Measurements from ENCODE around the gene KIRREL3.

KIRREL3 gene

DNA sequence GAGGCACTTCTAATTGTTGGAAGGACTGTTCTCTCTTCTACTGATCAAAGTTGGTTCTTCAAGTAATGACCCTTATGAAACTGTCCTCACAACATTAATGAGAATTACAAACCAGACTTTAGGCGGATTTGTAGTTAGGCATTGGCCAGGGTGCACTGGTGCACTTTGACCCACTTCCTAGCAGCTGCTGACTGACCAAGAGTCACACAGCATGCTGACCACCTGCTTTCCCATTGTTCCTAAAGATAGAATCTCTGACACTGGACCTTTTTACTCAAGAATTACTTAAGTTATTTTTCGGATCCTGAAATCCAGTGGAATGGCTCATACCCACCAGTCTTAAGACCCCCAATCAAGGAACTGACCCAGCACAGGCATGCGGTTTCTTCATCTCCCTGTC lies 381.1 kb downstream of the KIRREL3 start:
- DNase-seq, result no peak

DNA sequence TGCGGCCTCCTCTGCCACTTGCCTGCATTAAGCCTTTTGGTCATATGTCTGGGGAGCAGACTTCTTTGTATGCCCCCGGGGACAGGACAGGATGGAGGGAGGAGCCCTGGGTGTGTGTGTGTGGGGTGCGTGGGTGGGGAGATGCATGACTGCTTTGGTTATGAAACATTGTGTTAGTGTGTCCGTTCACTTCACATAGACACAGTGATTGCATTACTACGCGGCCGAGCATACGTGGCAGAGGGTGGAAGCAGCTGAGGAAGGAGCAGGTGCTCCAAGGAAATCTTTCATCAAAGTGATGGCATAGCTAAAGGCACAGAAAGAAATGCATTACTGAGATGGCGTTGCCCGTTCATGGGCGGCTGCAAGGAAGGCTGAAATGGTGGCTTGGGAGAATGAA lies 384.7 kb downstream of the KIRREL3 start:
- no peak for DNase-seq

DNA sequence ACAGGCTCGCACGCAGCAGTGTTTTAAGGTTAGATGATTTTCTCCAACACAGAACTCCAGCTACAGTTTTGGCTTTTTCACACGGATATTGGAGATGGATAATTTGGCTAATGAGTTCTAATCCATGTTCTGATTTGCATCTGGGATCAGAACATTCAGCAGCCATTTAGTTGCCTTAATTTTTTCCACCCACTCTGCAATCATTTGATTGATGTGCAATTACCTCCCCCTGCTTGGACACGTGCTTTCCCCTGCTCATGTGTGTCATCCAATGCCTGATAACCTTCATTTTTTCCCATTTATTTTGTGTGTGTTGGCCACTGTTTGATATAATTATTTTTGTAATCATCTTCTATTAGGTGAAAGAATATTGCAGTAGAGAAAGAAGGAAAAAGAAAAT lies 387.3 kb downstream of the KIRREL3 start:
- DNase-seq, result no peak

DNA sequence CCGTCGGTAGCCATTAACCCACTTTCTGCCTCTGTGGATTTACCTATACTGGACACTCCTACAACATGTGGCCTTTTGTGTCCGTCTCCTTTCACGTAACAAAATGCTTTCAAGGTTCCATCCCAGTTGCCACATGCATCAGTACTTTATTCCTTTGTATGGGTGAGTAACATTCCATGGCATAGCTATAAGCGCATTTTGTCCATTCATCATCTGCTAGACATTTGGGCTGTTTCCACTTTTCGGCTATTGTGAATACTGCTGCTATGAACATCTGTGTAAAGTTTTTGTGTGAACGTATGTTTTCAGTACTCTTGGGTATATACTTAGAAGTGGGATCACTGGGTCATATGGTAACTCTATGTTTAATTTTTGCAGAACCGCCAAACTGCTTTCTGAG lies 387.9 kb downstream of the KIRREL3 start:
- no peak for DNase-seq

DNA sequence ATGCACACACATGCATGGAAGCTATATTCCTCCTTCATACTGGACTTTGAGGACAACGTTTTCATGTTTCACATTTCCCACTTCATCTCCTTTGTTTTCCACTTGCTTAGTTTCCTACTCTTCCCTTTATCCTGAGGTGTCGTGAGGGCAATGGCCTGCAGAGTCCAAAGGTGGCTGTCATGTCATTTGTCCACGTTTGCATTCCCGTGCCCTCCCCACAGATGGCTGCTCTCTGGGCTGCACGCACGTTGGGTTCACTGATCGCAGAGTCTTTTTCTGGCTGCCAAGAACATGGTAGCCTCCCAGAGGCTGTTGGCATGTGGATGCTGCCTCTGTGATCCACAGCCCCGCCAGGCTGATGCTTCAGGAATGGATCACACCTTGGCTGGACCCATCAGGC lies 389.1 kb downstream of the KIRREL3 start:
- no peak for DNase-seq

DNA sequence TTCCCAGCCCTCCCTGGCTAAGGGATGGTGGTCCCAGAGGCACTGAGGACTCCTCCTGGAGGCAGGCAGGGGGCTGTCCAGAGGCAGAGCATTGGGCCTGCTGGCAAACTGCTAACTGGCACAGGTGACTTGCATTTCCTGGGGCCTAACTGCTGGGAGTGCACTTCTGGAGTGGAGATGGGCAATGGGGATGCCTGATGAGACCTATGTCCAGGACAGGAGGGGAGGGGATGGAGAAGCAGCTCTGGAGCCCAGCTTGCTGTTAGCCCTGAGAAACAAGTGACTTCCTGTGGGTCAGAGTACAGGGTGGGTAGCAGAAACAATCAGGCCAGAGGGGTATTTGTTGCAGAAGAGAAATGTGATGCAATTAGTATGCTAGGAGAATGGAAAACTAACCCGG lies 391.9 kb downstream of the KIRREL3 start:
- no peak for DNase-seq

DNA sequence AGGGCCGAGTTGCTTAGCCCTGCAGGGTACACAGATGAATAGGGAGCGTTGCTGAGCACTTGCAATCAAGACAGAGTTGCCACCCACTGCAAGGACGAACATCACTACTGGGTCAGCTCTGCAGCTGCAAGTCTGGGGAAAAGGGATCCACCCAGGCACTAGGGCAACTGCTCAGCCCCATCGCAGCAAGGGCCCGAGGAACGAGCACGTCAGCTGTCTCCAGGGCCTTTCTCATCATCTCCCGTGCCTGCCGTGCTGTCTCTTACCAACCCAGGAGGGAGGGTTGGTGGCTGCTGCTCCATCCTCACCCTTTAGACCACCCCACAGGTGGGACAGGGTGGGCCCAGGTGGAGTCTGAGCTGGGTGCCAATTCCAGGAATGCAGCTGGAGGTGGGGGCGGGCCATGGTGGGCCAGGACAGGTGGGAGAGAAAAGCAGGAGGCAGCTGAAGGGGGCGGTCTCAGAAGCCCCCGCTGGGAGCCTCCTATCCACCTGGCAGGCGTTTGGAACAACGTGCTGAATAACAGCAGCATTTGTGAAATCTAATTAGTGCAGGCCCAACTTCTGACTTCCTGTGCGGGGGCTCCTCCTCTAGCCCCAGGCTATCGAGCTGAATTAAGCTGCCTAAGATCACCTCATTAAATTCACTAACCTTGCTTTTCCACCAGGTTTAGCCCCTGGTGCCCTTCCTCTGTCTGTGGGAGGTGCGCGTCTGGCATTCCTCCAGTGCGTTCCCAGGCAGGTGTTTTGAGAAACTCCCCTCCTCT lies 392.6 kb downstream of the KIRREL3 start:
- DNase-seq, result no peak

DNA sequence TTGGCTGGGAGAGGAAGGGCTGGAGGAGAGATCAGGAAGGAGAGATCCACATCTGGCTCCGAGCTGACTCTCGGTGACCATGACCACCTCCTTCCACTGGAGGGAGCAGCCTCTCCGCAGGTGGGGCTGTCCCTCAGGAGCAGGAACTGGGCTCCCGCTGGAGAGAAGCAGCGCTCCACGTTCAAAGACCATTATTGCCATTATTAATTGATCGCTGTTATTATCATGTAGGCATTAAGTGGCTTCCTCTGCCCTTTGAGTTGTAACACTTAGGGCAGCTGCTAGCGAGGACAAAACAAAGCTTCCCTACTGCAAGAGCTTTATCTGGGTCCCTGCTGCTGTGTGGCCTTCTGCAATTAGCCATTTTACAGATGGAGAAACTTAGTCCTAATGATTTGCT lies 393.2 kb downstream of the KIRREL3 start:
- DNase-seq, result no peak

DNA sequence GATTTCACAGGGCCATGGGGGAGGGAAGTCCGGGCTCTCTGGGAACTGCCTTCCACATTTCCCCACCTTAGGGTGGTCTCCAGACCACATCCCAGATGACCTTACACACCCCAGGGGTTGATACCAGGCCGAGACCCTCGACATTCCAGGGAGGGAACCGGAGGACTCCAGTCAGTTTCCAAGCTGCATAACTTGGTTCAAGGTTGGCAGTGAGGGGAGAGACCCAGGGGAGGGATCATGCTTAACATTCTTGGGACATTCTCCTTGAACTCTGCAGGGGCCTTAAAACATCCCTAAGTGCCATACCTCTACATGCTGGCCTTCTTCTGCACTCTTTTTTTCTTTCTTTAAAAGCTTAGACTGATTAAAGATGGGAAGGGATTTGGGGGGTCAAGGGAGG lies 394.1 kb downstream of the KIRREL3 start:
- DNase-seq, result no peak

DNA sequence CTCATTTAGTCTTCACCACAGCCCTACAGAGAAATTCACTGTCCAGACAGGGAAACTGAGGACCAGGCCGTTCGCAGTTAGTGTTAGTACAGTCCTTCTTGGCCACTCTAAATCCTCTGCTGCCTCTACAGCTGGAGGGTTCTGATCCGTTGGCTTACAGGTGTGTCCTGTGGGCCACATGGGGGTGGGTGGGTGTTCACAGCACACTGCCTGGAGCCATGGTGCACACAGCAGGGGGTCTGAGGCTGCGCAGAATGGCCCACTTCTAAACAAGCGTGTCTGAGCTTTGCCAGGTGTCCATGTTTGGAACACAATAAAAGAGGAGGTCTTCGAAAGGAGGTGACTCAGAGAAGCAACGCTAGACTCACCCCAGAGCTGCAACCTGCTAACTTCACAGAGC lies 396.1 kb downstream of the KIRREL3 start:
- DNase-seq, result no peak

DNA sequence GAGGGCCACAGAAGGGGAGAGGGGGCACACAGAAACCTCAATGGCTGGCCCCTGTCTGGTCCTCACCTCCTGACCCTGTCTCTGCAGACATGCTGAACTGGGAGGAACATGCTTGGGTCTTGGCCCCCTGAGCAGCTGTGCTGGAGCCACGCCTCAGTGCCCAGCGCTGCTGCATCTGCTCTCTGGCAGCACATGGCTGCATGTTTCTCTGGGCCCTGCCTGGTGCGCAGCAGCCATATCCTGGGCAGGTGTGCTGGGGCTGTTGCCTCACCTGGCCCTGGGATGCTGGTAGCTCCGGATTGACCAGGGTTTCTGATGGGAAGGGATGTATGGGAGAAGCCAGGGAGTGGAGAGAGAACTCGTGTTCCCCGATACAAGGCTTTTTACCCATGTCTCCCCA lies 397.1 kb downstream of the KIRREL3 start:
- DNase-seq, result no peak

DNA sequence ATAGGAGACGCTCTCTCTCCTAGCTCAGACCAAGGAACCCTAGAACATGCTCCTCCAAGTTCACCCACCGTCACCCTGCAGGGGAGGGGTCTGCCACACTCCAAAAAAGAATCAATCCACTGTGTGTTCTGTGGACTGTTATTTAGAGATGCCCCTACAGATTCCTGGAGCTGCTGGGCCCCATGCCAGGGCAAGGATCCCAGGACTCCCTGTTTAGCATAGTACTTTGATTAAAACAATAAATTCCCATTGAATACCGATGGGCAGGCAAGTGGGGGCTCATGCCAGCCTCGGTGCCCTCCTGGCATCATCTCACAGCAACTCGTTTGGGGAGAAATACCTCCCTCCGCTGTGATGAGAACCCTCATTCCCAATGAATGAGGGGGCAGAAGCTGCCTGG lies 397.6 kb downstream of the KIRREL3 start:
- no peak for DNase-seq

DNA sequence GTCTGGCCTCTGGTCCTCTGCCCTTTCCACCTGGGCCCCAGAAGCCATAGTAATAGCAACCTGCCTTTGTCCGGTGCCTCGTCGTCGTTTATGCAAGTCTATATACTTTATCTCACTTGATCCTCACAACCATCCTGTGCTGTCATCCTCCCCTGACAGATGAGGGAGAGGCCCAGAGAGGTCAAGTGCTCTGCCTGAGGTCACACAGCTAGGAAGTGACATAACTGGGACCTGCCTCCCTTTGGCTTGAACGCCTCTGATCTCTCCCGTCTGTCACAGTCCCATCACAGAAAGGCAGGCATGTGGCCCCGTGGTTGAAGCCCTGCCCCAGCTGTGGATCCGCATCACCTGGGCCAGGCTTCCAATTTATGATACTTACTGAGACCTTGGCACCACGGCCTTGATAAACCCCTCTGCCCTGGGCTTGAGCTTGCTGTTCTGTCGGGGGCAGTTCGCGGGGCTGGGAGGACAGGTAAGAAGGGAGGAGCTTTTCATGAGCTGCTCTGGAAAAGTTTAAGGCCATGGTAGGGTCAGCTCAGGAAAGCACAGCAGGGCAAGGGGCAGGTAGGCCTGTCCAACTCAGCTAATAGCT lies 398.1 kb downstream of the KIRREL3 start:
- DNase-seq, result no peak

DNA sequence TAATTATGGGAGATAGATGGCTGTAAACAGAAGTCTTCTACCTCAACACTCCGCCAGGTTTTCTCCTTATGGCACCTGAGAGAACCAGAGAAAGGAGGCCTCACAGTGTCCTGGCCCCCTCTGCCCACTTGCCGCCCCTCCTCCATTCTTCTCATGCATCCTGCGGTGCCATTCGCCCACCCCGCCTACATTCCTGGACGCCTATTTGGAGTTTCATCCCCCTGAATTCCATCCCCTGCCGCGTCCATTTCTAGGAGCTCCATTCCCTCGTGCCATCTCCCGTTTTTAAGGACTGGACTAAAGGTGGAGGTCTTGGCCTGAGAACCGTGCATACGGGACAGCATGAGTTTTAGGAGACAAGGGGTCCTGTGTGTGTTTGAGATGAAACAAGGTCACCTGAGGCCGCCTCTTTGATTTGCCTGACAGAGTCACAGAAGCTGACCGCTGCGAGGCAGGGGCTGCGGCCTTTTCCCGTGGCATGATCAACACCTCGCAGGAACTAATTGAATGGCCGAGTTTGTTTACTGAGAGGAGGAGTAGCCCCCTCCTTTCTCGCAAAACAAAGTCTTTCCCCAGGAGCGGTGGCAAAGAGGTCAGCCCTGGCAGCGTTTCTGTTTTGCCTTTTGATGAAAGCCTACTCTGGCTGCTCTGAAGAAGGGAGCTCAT lies 398.9 kb downstream of the KIRREL3 start:
- DNase-seq, result no peak

DNA sequence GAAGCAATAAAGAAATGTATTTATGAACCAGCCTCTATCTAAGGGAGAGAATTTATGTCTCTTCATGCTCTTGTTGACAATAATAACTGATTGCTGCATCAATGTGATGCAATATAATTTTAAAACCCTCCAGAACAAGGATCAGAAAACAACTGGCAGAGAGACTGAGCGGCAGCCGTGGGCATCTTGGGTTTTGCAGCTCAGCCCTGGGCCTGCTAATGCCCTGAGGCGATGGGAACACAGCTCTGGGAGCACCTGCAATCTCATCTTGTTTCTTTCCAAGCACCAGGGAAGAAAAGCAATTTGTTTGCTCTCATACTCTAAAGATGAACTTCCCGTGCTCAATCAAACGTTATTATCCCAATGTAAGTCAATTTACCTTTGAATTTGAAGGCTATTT lies 399.4 kb downstream of the KIRREL3 start:
- DNase-seq, result no peak

DNA sequence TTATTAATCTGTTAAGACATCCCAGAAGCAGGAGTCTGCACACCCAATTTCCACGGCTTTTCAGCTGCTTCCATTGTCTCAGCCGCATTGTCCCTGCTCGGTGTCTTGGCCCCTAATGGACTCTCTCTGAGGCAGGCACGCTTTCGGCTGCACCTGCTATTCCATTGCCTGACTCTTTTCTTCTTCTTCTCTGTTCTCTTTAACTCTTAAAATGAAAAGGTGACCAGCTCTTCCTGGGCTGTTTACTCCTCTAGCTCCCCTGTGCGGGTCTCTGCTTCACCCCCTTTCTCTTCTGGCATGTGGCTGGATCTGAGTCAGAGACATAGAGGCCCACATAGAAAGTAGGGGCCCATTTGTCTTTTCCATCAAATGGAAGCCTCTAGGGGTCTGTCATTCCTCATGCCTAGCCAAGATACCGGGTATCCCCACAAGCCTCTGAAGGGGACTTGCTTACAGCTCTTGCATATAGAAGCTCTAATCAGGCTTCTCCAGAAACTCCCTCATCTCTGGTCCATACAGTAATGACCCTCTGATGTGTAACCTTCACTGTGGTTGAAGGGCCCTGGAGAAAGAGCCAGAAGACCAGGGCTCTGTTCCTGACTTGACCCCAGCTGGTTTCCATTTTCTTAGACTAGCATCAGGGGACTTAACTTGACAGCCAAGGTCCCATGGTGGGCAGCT lies 401.2 kb downstream of the KIRREL3 start:
- no peak for DNase-seq

DNA sequence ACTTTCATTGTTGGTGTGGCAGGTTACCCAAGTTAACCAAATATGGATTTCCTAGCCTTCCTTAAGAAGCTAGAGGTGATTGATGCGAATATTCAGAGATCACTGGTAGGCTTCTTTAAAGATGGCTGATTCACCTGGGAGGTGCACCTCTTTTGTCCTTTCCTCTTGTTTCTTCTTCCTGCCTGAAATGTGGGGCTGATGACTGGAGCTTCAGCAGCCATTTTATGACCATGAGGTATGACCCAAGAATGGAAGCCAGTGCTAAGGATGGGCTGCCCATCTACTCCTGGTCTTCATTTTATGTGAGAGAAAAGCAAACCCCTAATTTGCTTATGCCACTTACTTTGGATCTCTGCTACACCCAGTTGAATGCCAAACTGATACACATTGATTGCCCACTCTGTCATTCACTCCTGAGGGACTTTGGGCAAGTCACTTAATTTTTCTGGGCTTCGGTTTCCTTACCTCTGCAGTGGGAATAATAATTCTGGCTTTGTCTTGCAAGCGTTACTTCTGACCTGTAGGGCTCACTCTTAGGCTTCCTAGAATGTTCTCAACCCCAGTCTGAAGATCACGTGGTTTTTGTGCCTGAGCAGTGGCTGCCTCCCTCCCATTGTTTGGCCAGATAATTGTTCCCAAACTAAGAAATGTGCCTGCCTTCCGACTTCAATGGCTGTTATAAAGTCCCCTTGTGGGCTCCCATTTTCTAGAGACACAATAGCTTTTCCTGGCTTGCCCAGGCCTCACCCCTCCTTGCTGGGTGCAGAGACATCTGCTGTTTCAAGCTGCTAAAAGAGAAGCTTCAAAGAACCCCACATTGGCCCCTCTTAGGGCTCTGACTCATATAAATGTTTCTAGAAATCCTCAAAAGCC lies 402.0 kb downstream of the KIRREL3 start:
- no peak for DNase-seq

DNA sequence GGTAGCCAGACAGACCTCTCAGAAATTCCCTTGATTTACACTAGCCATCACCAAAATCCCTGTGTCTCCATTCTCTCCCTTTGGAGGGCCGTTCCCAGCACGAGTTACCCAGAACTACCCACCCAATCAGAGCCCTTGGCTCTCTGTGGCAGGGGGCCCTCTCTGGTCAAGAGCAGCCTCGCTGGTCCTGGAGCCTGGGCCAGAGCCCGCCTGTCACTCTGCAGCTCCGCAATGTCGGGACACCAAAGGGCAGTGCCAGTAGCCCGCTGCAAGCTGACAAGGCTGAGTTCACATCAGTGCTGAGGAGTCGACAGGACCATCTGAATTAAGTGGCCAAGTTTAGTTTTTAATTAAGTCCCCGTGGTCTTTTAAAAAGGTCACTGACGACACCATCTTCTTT lies 403.5 kb downstream of the KIRREL3 start:
- no peak for DNase-seq

DNA sequence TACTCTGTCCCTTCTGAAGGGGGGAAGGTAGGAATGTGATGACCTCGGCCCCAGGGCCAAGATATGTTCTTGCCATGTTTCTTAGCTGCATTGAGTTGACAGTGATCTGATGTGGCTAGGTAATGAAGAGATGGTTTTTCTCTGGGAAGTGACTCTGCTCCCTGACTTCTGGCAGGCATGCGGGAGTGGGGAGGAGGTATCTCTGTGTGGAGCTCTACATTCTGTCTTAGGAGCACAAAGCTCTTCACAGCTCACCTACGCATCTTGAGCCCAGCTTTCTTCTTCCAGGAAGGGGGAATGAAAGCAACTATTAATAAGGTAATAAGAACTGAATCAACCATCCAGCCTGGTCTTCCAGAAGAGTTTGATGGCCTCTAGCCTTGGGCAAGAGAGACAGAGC lies 404.1 kb downstream of the KIRREL3 start:
- no peak for DNase-seq

DNA sequence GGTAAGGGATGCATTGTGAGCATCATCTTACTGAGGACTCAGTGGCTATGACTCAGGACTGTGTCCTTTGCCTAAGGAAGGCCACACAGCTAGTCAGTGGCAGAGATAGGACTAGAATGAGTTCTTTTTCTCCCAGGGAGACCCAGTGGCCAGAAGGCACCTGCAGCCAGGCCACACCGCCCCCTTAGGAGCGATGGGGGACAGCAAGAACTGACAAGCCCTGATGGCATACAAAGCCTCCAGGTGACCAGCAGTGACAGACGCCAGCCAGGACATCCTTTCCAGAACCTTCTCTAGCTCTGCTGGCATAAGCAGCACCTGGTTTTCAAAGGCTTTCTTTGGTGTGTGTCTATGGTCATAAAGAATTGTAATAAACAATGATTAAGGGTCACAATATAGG lies 405.0 kb downstream of the KIRREL3 start:
- no peak for DNase-seq

DNA sequence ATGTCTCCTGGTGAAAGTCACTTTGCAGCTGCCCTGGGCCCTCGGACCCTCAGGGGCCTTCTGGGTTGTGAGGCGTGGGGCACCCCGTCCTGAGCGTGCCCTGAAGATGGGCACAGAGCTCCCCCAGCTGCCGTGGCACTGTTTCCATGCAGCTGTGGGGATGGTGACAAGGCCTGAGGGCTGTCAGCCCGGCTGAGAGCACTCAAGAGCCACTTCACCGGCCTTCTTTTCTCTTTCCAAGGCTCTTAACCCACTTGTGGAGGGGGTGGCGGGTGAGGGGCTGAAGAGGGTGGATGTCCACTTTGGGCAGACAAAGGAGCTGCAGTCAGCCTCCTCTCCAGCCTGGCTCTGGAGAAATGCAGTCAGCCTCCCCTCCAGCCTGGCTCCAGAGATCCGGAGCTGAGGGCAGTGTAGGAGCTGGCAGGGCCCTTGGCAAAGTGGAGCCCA lies 405.6 kb downstream of the KIRREL3 start:
- no peak for DNase-seq

DNA sequence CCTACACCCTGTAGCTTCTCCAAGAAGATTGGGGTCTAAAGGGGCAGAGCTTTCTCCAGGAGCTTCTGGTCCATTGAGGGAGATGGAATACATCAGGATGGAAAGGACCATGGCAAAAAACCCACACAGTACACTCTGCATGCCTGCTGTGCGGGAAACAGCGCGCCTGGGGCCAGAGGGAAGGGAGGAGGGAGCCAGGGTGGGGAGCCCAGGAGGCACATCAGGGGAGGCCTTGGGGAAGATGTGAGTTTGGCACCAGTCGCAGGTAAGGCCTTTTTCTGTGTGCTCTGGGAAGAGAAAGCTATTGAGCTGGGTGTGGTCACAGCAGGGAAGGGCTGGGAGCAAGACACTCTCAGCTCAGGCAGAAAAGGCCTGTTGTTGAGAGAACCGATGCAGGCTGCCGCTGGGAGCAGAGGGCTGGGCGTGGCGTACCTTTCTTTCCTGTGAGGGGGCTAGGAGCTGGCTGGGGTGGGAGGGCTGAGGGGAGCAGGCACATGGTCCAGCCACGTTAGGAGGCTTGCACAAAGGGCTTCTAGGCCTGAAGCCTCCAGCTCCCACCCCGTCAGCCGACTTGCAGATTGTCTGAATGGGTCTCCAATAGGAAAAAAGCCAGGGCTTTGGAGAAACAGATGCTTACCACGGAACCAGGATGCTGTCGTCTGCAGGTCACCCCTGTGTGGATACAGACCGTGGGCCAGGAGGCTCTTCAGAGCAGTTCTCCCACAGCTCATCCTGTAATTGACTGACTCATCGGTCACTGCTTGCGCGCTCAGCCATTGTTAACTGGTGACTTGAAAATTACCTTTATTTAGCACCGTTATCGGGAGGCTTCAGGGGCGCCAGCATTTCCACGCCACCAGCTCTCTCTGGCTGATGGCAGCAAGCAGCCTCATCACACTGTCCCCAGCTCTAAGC lies 407.8 kb downstream of the KIRREL3 start:
- no peak for DNase-seq

All from AML-193 (cell line).